HG03565 (cell line): ENCODE data around the gene NDFIP2.

Experiments
- ATAC-seq: cut with Tn5 transposase; IDR thresholded peaks from one replicate; pipeline ENCODE4 v1.9.1; 2021; ENCODE audit warnings: mild to moderate bottlenecking, moderate library complexity; ENCODE audit not compliant: unreplicated experiment

Gene NDFIP2

GRCh38 chr13:79492313-79492798 lies 11.4 kb downstream of the NDFIP2 start:
- no peak for ATAC-seq

DNA sequence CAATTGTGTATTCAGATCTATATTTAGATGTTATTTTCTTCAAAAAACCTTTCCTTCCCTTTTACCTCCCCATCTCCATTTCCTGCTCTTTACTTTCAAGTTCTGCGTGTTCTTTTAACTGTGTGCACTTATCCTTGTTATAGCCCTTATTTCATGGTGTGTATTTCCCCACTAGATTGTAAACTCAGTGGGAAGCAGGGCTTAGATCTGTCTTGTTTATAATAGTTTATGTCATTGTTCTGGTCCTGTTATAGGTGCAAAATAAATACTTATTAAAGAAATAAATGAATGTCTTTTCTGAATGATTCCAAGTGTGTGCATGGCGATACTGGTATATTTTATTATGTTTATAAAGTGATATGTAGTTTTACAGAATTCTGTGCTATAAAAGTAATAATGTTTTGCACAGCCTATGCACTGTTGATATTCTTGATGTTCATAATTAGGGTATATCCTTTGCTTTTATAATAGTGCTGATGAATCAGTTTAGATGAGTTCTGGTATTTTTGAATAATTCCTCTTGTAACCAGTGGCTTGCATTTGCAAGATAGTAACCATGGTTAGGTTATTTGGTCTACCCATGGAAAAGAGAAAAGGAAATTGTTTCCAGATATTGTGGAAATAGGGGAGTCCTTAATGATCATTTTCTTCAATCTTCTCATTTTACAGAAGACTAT lies 12.1 kb downstream of the NDFIP2 start:
- ATAC-seq, result no peak

DNA sequence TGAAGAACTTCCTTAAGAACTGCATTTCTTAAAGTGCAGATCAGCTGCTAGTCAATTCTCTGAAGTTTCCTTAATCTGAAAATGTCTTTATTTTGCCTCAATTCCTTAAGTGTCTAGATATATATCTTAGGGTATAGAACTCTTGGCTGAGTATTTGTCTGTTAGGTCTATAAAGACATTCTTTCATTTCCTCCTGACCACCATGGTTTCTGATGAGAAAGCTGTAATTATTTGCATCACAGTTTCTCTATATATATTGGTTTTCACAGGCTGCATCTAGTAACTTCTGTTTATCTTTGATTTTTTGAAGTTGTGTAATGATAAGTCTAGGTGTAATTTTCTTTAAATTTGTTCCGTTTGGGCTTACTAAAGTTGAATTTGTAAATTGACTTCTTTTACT lies 15.2 kb downstream of the NDFIP2 start:
- peak; percentile 79 for ATAC-seq

GRCh38 chr13:79497064-79497463 lies 16.1 kb downstream of the NDFIP2 start:
- no peak for ATAC-seq

GRCh38 chr13:79497852-79498251 lies 16.9 kb downstream of the NDFIP2 start:
- ATAC-seq, result no peak

- no peak for ATAC-seq
Measured at GRCh38 chr13:79500829-79501228, 19.9 kb downstream of the NDFIP2 start.

DNA sequence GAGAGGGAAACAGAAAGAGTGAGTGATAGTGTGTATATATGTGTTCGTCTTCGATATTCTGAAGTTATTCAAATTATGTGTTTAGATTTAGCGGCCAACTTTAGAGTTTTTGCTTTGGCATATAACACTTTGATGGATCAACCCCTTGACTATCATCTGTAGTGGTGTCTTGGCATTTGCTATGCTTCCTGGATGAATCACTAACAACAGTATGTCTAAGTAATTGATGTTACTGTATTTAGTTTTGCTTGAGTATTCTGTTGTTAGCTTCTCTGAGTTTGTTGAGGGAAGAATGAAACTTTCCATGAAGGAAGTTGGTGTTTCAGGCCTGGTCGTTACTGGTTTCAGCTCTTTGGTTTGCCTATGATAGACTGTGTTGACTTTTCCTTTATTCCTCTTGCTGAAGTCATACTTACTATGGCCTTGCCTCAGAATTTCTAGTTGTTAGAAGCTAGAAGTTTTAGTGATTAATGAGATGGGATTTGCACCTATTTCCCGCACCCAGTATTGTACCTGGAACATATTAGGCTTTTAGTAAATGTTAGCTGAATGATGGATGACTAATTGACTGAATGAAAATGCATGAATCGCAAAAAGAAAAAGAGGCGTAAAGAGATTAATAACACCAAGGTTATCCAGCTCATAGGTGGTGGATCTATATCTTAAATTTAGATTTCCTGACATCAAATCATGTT lies 20.7 kb downstream of the NDFIP2 start:
- no peak for ATAC-seq

DNA sequence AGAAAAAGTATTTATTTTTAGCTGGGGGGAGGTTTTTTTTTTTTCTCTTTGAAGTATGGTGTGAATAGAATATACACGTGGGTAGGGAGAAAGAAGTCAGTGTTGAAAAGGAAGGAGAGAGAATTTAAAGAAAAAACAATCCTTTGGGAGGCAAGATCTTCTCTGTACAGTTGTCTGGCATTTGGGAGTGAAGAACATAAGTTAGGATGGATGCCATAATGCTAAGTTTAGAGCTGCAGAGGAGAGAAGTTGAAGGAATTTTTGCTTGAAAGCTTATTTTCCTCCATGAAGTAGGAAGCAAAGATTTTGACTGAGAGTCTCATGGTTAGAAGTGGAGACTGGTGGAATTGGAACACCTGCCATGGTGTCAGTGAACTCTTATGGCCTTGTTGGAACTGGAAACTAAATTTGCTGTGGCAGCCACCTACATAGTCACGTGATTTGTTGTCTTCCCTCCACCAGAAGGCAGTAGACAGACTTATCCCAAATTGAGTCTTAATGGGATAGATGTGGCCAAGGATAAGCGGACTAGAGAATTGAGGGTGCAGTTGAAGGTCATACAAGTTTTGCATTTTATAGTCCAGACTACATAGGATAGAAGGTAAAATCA lies 22.0 kb downstream of the NDFIP2 start:
- ATAC-seq, result no peak

- ATAC-seq, result no peak
Measured at GRCh38 chr13:79503473-79504017, 22.6 kb downstream of the NDFIP2 start.

GRCh38 chr13:79508224-79508961 lies 27.4 kb downstream of the NDFIP2 start:
- ATAC-seq, result no peak

DNA sequence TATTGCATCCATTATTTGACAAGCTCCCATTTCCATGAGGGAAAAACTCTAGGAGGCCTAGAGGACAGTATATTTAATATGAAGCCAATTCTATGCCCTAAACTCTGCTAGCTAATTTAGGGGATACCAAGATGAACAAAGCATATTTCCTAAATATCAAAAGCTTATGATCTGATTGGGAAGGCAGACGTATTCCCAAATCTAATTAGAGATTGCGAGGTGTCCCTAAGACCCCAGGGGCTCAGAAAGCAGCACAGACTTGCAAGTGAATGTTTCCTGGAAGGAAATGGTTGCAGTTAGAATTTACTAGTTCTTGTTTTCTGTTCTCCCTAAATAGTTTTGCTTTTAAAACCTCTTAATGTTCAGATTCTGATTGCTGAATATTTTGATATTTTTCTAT lies 30.7 kb downstream of the NDFIP2 start:
- ATAC-seq, result no peak

GRCh38 chr13:79512950-79513349 lies 32.0 kb downstream of the NDFIP2 start:
- no peak for ATAC-seq

GRCh38 chr13:79516595-79516994 lies 35.6 kb downstream of the NDFIP2 start:
- ATAC-seq, result no peak

- ATAC-seq, result no peak
Measured at GRCh38 chr13:79519255-79519654, 38.3 kb downstream of the NDFIP2 start.

DNA sequence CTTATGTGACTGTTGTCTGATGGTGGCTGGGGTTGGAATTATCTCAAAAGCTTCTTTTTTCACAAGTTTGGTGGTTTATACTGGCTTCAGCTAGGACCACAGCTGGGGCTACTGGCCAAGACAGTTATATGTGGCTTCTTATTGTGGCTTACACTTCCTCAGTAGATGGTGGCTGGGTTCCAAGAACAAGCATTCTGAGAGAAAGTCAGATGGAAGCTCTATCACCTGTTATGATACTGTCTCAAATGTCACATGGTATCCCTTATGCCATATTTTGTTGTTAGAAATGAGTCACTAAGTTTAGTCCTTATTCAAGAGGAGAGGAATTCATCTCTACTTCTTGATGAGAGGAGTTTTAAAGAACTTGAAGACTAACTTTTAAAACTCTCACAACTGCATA lies 41.6 kb downstream of the NDFIP2 start:
- ATAC-seq, result peak; percentile 98

GRCh38 chr13:79525064-79525857 lies 44.3 kb downstream of the NDFIP2 start:
- ATAC-seq, result no peak

GRCh38 chr13:79527698-79528097 lies 46.7 kb downstream of the NDFIP2 start:
- ATAC-seq, result no peak

DNA sequence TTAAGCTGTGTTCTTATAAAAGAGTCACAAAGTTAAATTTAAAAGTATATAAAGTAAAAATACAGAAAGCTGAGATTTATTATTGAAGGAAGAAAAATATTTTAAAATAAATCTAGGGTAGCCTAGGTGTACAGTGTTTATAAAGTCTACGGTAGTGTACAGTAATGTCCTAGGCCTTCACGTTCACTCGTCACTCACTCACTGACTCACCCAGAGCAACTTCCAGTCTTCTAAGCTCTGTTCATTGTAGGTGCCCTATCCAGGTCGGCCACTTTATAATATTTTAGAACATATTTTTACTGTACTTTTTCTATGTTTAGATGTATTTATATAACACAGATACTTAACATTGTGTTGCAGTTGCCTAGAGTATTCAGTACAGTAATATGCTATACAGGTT lies 47.4 kb downstream of the NDFIP2 start:
- ATAC-seq, result no peak

DNA sequence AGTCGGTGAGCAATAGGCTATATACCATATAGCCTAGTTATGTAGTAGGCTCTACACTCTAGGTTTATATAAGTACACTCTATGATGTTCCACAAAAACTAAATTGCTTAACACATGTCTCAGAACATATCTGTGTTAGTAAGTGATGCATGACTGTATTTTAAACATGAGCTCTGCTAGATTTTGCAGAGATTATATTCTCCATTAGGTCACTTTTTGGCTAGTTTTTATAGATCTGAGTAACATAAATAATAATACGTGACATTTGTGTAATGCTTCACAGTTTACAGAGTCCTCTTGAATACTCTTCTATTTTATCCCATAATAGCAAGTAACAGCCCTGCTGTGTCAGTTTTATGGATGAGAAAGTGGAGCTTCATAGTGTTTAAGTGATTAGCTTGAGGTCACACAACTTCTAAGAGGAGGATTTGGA lies 47.8 kb downstream of the NDFIP2 start:
- ATAC-seq, result no peak

- no peak for ATAC-seq
Measured at GRCh38 chr13:79529817-79530216, 48.9 kb downstream of the NDFIP2 start.
